ENCODE results near the gene DSCAML1.

GRCh38 chr11:117747892-117748291 is 49.1 kb downstream of the DSCAML1 start:
- TF ChIP-seq CTCF (IDR thresholded peaks at IDR 0.05), result no peak
- no peak for TF ChIP-seq POLR2A (IDR thresholded peaks at IDR 0.05)

All from uterus (tissue), 2 donors.